Loucy (cell line): ENCODE results near the gene DNAJC8.

Experiments used
- H2AFZ ChIP-seq: fragments of 200-600 bp; sonication (generic); 2 replicates; pipeline ENCODE4 v1.6.0; 2016; ENCODE audit warnings: antibody characterized with exemption, mild to moderate bottlenecking, low read length, moderate library complexity
- H3F3A ChIP-seq: fragments of 200-600 bp; 2 replicates; pipeline ENCODE4 v1.6.0; 2016; ENCODE audit warnings: antibody characterized with exemption, low read depth, mild to moderate bottlenecking
- H3K27me3 ChIP-seq: fragments of 200-600 bp; sonication (generic); 2 replicates; pipeline ENCODE4 v1.6.1; 2014; ENCODE audit warnings: low read length, mild to moderate bottlenecking; ENCODE audit not compliant: insufficient read depth, poor library complexity, severe bottlenecking
- H3K36me3 ChIP-seq: fragments of 200-600 bp; sonication (generic); 2 replicates; pipeline ENCODE4 v1.6.1; 2016; ENCODE audit warnings: low read length; ENCODE audit not compliant: insufficient read depth
- H3K4me1 ChIP-seq: fragments of 200-600 bp; sonication (generic); 2 replicates; pipeline ENCODE4 v1.5.1; 2014; ENCODE audit warnings: low read length, mild to moderate bottlenecking; ENCODE audit not compliant: insufficient read depth, poor library complexity, severe bottlenecking
- H3K4me2 ChIP-seq: fragments of 200-600 bp; sonication (generic); 2 replicates; pipeline ENCODE4 v1.6.0; 2014; ENCODE audit warnings: antibody characterized with exemption, low read length, low read depth, mild to moderate bottlenecking; ENCODE audit not compliant: poor library complexity, severe bottlenecking
- H3K4me3 ChIP-seq: fragments of 200-600 bp; sonication (generic); 2 replicates; pipeline ENCODE4 v1.5.1; 2014; ENCODE audit warnings: low read length, mild to moderate bottlenecking, mixed read lengths; ENCODE audit not compliant: poor library complexity, severe bottlenecking
- H3K79me2 ChIP-seq: fragments of 200-600 bp; sonication (generic); 2 replicates; pipeline ENCODE4 v1.6.1; 2014; ENCODE audit warnings: low read length; ENCODE audit not compliant: insufficient read depth
- H3K9ac ChIP-seq: fragments of 200-600 bp; sonication (generic); 2 replicates; pipeline ENCODE4 v1.6.0; 2014; ENCODE audit warnings: mild to moderate bottlenecking, low read depth, low read length, moderate library complexity; ENCODE audit not compliant: poor library complexity, severe bottlenecking
- H3K9me2 ChIP-seq: fragments of 200-600 bp; sonication (generic); replicated peaks from 2 replicates; pipeline ENCODE4 v1.6.1; 2016; ENCODE audit warnings: low read depth, low read length, mixed read lengths
- H3K9me3 ChIP-seq: fragments of 200-600 bp; sonication (generic); 2 replicates; pipeline ENCODE4 v1.6.1; 2014; ENCODE audit warnings: mild to moderate bottlenecking, antibody characterized with exemption, low read length, low read depth; ENCODE audit not compliant: insufficient read depth
- H4K20me1 ChIP-seq: fragments of 200-600 bp; sonication (generic); 2 replicates; pipeline ENCODE4 v1.6.0; 2014; ENCODE audit warnings: antibody characterized with exemption, low read length, mild to moderate bottlenecking; ENCODE audit not compliant: insufficient read depth, poor library complexity, severe bottlenecking
- EZH2phosphoT487 ChIP-seq: fragments of 200-600 bp; IDR thresholded peaks from 2 replicates; pipeline ENCODE4 v1.6.1; 2018; ENCODE audit warnings: antibody characterized with exemption, mild to moderate bottlenecking, moderate library complexity, borderline replicate concordance
- TF ChIP-seq, protein P1 (sequence below): fragments of 200-600 bp; sonication (generic); conservative IDR thresholded peaks from 2 replicates; pipeline ENCODE4 v1.5.1; 2014; ENCODE audit warnings: mild to moderate bottlenecking, antibody characterized with exemption, low read length

DNAJC8 gene

GRCh38 chr1:28280501-28280900, 47.7 kb upstream of the DNAJC8 start:
- no peaks in the 10 kb centered on the region for H3K27me3 ChIP-seq
- peaks cover 14% of the 10 kb centered on the region; the same call in 1 of the 2 replicates for H3K36me3 ChIP-seq
- TF ChIP-seq, protein P1, sequence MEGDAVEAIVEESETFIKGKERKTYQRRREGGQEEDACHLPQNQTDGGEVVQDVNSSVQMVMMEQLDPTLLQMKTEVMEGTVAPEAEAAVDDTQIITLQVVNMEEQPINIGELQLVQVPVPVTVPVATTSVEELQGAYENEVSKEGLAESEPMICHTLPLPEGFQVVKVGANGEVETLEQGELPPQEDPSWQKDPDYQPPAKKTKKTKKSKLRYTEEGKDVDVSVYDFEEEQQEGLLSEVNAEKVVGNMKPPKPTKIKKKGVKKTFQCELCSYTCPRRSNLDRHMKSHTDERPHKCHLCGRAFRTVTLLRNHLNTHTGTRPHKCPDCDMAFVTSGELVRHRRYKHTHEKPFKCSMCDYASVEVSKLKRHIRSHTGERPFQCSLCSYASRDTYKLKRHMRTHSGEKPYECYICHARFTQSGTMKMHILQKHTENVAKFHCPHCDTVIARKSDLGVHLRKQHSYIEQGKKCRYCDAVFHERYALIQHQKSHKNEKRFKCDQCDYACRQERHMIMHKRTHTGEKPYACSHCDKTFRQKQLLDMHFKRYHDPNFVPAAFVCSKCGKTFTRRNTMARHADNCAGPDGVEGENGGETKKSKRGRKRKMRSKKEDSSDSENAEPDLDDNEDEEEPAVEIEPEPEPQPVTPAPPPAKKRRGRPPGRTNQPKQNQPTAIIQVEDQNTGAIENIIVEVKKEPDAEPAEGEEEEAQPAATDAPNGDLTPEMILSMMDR = no peak
- no peak for TF ChIP-seq EZH2phosphoT487
- no peaks in the 10 kb centered on the region for H4K20me1 ChIP-seq
- no peak overlapping the region for H3K9ac ChIP-seq
- no peaks in the 10 kb centered on the region for H3F3A ChIP-seq
- H3K4me3 ChIP-seq = no peak overlapping the region
- no peaks in the 10 kb centered on the region for H3K79me2 ChIP-seq
- no peaks in the 10 kb centered on the region for H3K4me1 ChIP-seq
- H3K4me2 ChIP-seq = no peak overlapping the region
- no peaks in the 10 kb centered on the region for H3K9me2 ChIP-seq
- H3K9me3 ChIP-seq = no peaks in the 10 kb centered on the region
- H2AFZ ChIP-seq = no peak overlapping the region

DNA sequence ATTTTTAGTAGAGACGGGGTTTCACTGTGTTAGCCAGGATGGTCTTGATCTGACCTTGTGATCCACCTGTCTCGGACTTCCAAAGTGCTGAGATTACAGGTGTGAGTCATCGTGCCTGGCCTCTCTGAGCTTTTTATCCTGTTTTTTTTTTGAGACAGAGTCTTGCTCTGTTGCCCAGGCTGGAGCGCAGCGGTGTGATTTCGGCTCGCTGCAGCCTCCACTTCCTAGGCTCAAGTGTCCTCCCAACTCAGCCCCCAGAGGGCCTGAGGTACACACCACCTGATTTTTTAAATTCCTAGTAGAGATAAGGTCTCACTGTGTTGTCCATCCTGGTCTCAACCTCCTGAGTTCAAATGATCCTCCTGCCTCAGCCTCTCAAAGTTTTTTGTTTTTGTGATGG, 46.9 kb upstream of the DNAJC8 start:
- peaks cover 20% of the 10 kb centered on the region; the same call in 1 of the 2 replicates for H3K36me3 ChIP-seq

GRCh38 chr1:28278763-28279162, 45.9 kb upstream of the DNAJC8 start:
- Histone ChIP-seq H3K9me2 (no peaks in the 10 kb centered on the region), H3K36me3 (peaks cover 26% of the 10 kb centered on the region; the same call in 1 of the 2 replicates), H4K20me1 (no peaks in the 10 kb centered on the region), H3K9me3 (no peaks in the 10 kb centered on the region), H3K79me2 (no peaks in the 10 kb centered on the region), H3K4me1 (no peaks in the 10 kb centered on the region), H2AFZ (no peak overlapping the region), H3K27me3 (no peaks in the 10 kb centered on the region), H3K9ac (no peak overlapping the region), H3F3A (no peaks in the 10 kb centered on the region), H3K4me3 (no peak overlapping the region), H3K4me2 (no peak overlapping the region)
- TF ChIP-seq EZH2phosphoT487 = no peak
- TF ChIP-seq, protein P1 = no peak

More for the DNA sequence above, 46.9 kb upstream of the DNAJC8 start:
- TF ChIP-seq EZH2phosphoT487 = no peak
- TF ChIP-seq, protein P1 = no peak
- H3K9ac ChIP-seq = no peak overlapping the region
- no peaks in the 10 kb centered on the region for H3F3A ChIP-seq
- no peaks in the 10 kb centered on the region for H3K27me3 ChIP-seq
- H3K4me2 ChIP-seq = no peak overlapping the region
- H3K4me3 ChIP-seq = no peak overlapping the region
- no peak overlapping the region for H2AFZ ChIP-seq
- H3K9me3 ChIP-seq = no peaks in the 10 kb centered on the region
- H3K4me1 ChIP-seq = no peaks in the 10 kb centered on the region
- H3K9me2 ChIP-seq = no peaks in the 10 kb centered on the region
- H3K79me2 ChIP-seq = no peaks in the 10 kb centered on the region
- H4K20me1 ChIP-seq = no peaks in the 10 kb centered on the region
